Right lobe of liver (tissue), 4 donors: Measurements from ENCODE around the gene TCP11L2.
"Not testable (repeated sequence)": the region's sequence is repeated elsewhere in the genome, so short reads cannot be mapped to it uniquely, and the experiment has no call there.

Experiments
- CTCF ChIP-seq, 4 donors: fragments of 200-600 bp in 3 of 4; fragments of 450-650 bp in 1 of 4; IDR thresholded peaks; one replicate each; pipeline versions ENCODE4 v1.5.1 to v1.8.0; 2016 to 2022; ENCODE audit warnings: antibody characterized with exemption in 4 of 4, mild to moderate bottlenecking in 2 of 4
- POLR2A ChIP-seq: fragments of 450-650 bp; IDR thresholded peaks from one replicate; pipeline ENCODE4 v1.6.1; 2017; ENCODE audit warnings: antibody characterized with exemption, mild to moderate bottlenecking
- donor health status: DM: no; HTN: no; CAD: no.
- donor health status: DM: no; HTN: no; CAD: no.
- donor health status: DM: no; HTN: yes; CAD: no.

GRCh38 chr12:106286576-106287162 lies 15.9 kb upstream of the TCP11L2 start:
- not testable (repeated sequence) for TF ChIP-seq CTCF (IDR thresholded peaks at IDR 0.05); POLR2A
